Brain microvascular endothelial cell (primary cell): ENCODE measurements around the gene RAB17.

ENCODE experiments used
- DNase-seq: peaks from one replicate; pipeline ENCODE4 v3.0.0-alpha.2; 2020
- H3K27ac ChIP-seq: fragments of 250-450 bp; sonication (Bioruptor Pico); 2 replicates; pipeline ENCODE4 v1.5.1; 2020; ENCODE audit warnings: mild to moderate bottlenecking, moderate library complexity
- H3K27me3 ChIP-seq: fragments of 250-450 bp; sonication (Bioruptor Pico); replicated peaks from 2 replicates; pipeline ENCODE4 v1.5.1; 2020; ENCODE audit warnings: mild to moderate bottlenecking
- H3K36me3 ChIP-seq: fragments of 250-450 bp; sonication (Bioruptor Pico); replicated peaks from 2 replicates; pipeline ENCODE4 v1.5.1; 2020; ENCODE audit warnings: mild to moderate bottlenecking
- H3K4me3 ChIP-seq: 2 replicates; pipeline ENCODE4 v1.5.1; 2011; ENCODE audit warnings: low read depth, mild to moderate bottlenecking, control low read depth, low read length, moderate library complexity
- in situ Hi-C: cut with HindIII; loops from 2 replicates; pipeline ENCODE4 v1.10.0; 2017; ENCODE audit warnings: low sequenced_read_pairs, low pct_ligation_motif_present
- TF ChIP-seq, protein P1 (sequence below): IDR thresholded peaks from 2 replicates; pipeline ENCODE4 v1.5.1; 2011; ENCODE audit warnings: low read depth, mild to moderate bottlenecking, moderate library complexity, low read length, control low read depth, inconsistent platforms; ENCODE audit errors: missing control alignments

RAB17 gene

DNA sequence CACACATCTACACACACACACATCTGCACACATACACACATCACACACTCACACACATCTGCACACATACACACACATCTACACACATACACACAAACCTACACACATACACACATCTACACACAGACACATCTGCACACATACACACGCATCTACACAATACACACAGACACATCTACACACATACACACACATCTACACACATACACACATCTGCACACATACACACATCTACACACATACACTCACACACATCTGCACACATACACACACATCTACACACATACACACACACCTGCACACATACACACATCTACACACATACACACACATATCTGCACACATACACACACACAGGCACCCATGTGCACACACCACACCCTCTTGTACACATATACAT lies 24.6 kb downstream of the RAB17 start:
- H3K36me3 ChIP-seq: no peaks in the 10 kb centered on the region
- no peak overlapping the region for H3K27ac ChIP-seq
- H3K27me3 ChIP-seq: no peaks in the 10 kb centered on the region
- TF ChIP-seq, protein P1, sequence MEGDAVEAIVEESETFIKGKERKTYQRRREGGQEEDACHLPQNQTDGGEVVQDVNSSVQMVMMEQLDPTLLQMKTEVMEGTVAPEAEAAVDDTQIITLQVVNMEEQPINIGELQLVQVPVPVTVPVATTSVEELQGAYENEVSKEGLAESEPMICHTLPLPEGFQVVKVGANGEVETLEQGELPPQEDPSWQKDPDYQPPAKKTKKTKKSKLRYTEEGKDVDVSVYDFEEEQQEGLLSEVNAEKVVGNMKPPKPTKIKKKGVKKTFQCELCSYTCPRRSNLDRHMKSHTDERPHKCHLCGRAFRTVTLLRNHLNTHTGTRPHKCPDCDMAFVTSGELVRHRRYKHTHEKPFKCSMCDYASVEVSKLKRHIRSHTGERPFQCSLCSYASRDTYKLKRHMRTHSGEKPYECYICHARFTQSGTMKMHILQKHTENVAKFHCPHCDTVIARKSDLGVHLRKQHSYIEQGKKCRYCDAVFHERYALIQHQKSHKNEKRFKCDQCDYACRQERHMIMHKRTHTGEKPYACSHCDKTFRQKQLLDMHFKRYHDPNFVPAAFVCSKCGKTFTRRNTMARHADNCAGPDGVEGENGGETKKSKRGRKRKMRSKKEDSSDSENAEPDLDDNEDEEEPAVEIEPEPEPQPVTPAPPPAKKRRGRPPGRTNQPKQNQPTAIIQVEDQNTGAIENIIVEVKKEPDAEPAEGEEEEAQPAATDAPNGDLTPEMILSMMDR: no peak
- no peak overlapping the region for H3K4me3 ChIP-seq
- in situ Hi-C loops: no loop called here
- DNase-seq: no peak

DNA sequence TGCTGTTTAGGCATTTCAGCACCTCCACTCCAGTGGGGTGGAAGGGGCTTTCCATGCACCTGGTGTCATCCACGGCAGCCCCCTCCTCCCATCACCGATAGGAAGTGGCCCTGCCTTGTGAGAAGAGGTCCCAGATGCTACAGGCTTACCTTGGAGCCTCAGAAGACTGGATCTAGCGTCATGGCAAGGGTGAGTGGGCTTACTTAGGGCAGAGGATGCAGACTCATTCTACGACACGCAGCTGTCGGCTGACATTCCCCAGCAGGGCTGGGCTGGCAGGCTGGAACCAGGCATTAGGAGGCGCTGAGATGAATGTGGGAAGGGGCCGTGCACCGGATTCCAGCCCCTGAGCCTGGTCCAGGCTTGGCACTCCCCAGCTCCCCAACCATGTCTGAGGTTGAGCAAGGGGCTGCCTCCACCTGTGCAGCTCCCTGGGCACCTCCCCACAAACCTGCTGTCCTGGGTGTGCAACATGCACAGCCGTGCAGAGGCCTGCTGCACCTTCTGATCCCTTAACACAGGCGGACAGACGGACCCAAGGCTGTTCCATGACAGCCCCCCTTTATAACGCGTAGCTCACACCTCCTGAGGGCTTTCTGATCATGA lies 25.9 kb downstream of the RAB17 start:
- no peak for DNase-seq
- in situ Hi-C loops: no loop called here
- Histone ChIP-seq H3K4me3 (no peak overlapping the region), H3K27me3 (no peaks in the 10 kb centered on the region), H3K36me3 (no peaks in the 10 kb centered on the region), H3K27ac (no peak overlapping the region)
- TF ChIP-seq, protein P1: no peak

DNA sequence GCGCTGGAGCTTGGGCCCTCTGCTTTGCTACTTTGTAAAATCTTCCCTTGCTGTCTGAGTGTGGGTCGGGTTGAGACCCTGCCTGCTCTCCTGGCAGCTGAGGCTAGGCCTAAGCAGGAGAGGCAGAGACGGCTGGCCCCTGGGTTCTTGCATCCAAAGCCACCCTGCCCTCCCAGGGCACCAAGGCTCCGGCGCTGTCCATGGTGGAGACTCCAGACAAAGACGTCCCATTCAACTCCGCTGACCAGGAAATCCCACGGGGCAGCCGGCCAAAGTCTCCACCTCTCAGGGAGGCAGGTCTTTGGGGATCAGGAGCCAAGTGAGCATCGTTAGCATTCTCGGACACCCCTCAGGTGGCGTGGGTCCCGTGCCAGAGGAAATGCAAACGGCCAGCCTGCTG lies 26.7 kb downstream of the RAB17 start:
- peak; percentile 33 for DNase-seq
- Histone ChIP-seq H3K36me3 (no peaks in the 10 kb centered on the region), H3K4me3 (no peak overlapping the region), H3K27me3 (no peaks in the 10 kb centered on the region), H3K27ac (no peak overlapping the region)
- TF ChIP-seq, protein P1: no peak
- in situ Hi-C loops: no loop called here

- no peak overlapping the region for H3K4me3 ChIP-seq
- in situ Hi-C loops: no loop called here
- no peaks in the 10 kb centered on the region for H3K27me3 ChIP-seq
- no peak for DNase-seq
- no peak overlapping the region for H3K27ac ChIP-seq
- TF ChIP-seq, protein P1: no peak
- H3K36me3 ChIP-seq: peaks cover 6% of the 10 kb centered on the region
Measured at GRCh38 chr2:237561221-237561620, 29.3 kb downstream of the RAB17 start.

GRCh38 chr2:237558961-237559641 lies 31.4 kb downstream of the RAB17 start:
- no peak overlapping the region for H3K4me3 ChIP-seq
- H3K36me3 ChIP-seq: peaks cover 27% of the 10 kb centered on the region
- in situ Hi-C loops: no loop called here
- DNase-seq: no peak
- no peak overlapping the region for H3K27ac ChIP-seq
- no peaks in the 10 kb centered on the region for H3K27me3 ChIP-seq
- TF ChIP-seq, protein P1: no peak
